Measurements from ENCODE around the gene EPHB1.
"Not testable (repeated sequence)": the region's sequence is repeated elsewhere in the genome, so short reads cannot be mapped to it uniquely, and the experiment has no call there.

EPHB1 gene

GRCh38 chr3:135091946-135092345 lies 296.9 kb downstream of the EPHB1 start:
- no peak for DNase-seq

- no peak for DNase-seq
Observed at GRCh38 chr3:135093121-135093520, 298.1 kb downstream of the EPHB1 start.

- DNase-seq: no peak
Observed at GRCh38 chr3:135097276-135097946, 302.4 kb downstream of the EPHB1 start.

- DNase-seq: no peak
Observed at GRCh38 chr3:135099734-135100355, 304.8 kb downstream of the EPHB1 start.

- no peak for DNase-seq
Observed at GRCh38 chr3:135100366-135100765, 305.3 kb downstream of the EPHB1 start.

GRCh38 chr3:135103917-135104316 lies 308.9 kb downstream of the EPHB1 start:
- DNase-seq: no peak

- DNase-seq: peak; percentile 9
Observed at GRCh38 chr3:135106445-135106844, 311.4 kb downstream of the EPHB1 start.

GRCh38 chr3:135107043-135107442 lies 312.0 kb downstream of the EPHB1 start:
- DNase-seq: no peak

- no peak for DNase-seq
Observed at GRCh38 chr3:135109681-135110080, 314.6 kb downstream of the EPHB1 start.

- DNase-seq: not testable (repeated sequence)
Observed at GRCh38 chr3:135114551-135114950, 319.5 kb downstream of the EPHB1 start.

- no peak for DNase-seq
Observed at GRCh38 chr3:135117977-135118376, 322.9 kb downstream of the EPHB1 start.

- no peak for DNase-seq
Observed at GRCh38 chr3:135118792-135119191, 323.7 kb downstream of the EPHB1 start.

GRCh38 chr3:135125171-135125801 lies 330.2 kb downstream of the EPHB1 start:
- peak; percentile 13 for DNase-seq

- DNase-seq: no peak
Observed at GRCh38 chr3:135127946-135128470, 332.9 kb downstream of the EPHB1 start.

GRCh38 chr3:135128818-135129217 lies 333.8 kb downstream of the EPHB1 start:
- no peak for DNase-seq

- DNase-seq: no peak
Observed at GRCh38 chr3:135131290-135131689, 336.2 kb downstream of the EPHB1 start.

- DNase-seq: no peak
Observed at GRCh38 chr3:135133905-135134683, 339.0 kb downstream of the EPHB1 start.

- no peak for DNase-seq
Observed at GRCh38 chr3:135134684-135135075, 339.6 kb downstream of the EPHB1 start.

- DNase-seq: no peak
Observed at GRCh38 chr3:135135445-135135844, 340.4 kb downstream of the EPHB1 start.

GRCh38 chr3:135136361-135137100 lies 341.5 kb downstream of the EPHB1 start:
- no peak for DNase-seq

- no peak for DNase-seq
Observed at GRCh38 chr3:135137296-135137695, 342.2 kb downstream of the EPHB1 start.

GRCh38 chr3:135138776-135139175 lies 343.7 kb downstream of the EPHB1 start:
- DNase-seq: no peak

GRCh38 chr3:135140591-135140990 lies 345.5 kb downstream of the EPHB1 start:
- no peak for DNase-seq
